ENCODE data around the gene SART3.

The SART3 gene

DNA sequence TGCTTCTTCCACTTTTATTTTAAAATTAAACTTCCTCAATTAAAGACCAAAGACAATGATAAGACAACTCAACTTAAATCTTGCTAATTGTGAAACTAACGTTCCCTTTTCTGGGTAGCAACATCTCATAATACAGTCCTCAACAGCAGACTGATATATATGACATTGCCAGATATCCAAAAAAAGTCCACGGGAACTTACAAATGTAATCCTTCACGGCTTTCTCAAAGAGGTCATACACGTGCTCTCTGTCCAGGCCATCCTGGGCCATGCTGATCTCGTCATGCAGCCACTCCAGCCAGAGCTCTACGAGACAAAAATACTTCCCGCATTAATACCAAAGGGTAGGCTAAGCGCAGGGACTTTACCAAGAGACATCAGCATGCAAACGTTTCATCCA is 13.3 kb downstream of the SART3 start:
- H3K27ac ChIP-seq (ENCODE audit: low read length): no peak overlapping the region

DNA sequence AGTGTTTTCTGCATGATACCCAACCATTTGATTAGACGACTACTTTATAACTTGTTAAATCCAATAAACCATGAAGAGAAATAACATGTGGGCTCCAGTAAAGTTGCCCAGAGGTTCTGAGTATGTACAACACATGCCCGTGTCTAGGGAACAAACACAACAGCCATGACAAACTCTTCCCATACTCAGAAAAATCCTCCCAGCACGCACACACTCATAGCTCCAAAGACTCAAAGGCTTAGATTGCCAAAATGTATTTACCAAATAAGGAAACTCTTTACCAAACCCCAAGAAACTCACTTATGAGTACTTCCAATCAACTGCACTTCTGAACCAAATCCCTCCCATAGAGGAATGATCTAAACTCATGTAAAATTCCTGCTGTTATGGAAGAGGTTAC is 17.3 kb downstream of the SART3 start:
- Histone ChIP-seq H3K27me3 (ENCODE audit: insufficient read depth, low read length) (no peaks in the 10 kb centered on the region), H3K9ac (ENCODE audit: low read depth, low read length) (no peak overlapping the region), H3K9me3 (ENCODE audit: insufficient read depth, low read depth, low read length) (no peaks in the 10 kb centered on the region), H3K36me3 (ENCODE audit: insufficient read depth, low read depth, low read length) (peaks cover 81% of the 10 kb centered on the region), H3K27ac (ENCODE audit: low read length) (no peak overlapping the region), H3K4me3 (ENCODE audit: low read length) (no peak overlapping the region), H3K4me1 (ENCODE audit: insufficient read depth, low read length) (no peaks in the 10 kb centered on the region)

More for the DNA sequence above, 13.3 kb downstream of the SART3 start:
- H3K27me3 ChIP-seq (ENCODE audit: insufficient read depth, low read length): no peaks in the 10 kb centered on the region
- H3K9me3 ChIP-seq (ENCODE audit: insufficient read depth, low read depth, low read length): no peaks in the 10 kb centered on the region
- H3K36me3 ChIP-seq (ENCODE audit: insufficient read depth, low read depth, low read length): peaks cover 70% of the 10 kb centered on the region
- no peak overlapping the region for H3K9ac ChIP-seq (ENCODE audit: low read depth, low read length)
- H3K4me3 ChIP-seq (ENCODE audit: low read length): no peak overlapping the region
- H3K4me1 ChIP-seq (ENCODE audit: insufficient read depth, low read length): no peaks in the 10 kb centered on the region; the same call in 1 of the 2 replicates

DNA sequence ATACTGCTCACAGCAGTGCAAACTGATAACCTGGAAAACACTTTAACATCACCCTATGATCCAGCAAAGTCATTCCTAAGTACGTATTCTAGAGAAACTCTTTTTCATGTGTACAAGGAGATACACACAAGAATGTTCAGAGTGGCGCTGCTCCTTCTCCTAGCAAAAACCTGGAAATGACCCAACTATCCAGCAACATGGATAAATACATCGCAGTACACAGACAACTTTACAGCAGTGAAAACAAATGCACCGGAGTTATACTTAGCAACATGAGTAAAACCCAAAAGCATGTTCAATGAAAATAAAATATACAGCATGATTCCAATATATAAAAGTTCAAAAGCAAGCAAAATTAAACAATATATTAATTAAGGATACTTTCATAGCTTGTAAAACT is 18.7 kb downstream of the SART3 start:
- H3K9ac ChIP-seq (ENCODE audit: low read depth, low read length): no peak overlapping the region
- H3K27me3 ChIP-seq (ENCODE audit: insufficient read depth, low read length): no peaks in the 10 kb centered on the region
- H3K4me1 ChIP-seq (ENCODE audit: insufficient read depth, low read length): no peaks in the 10 kb centered on the region
- H3K4me3 ChIP-seq (ENCODE audit: low read length): no peak overlapping the region
- H3K36me3 ChIP-seq (ENCODE audit: insufficient read depth, low read depth, low read length): peaks cover 81% of the 10 kb centered on the region
- no peak overlapping the region for H3K27ac ChIP-seq (ENCODE audit: low read length)
- no peaks in the 10 kb centered on the region for H3K9me3 ChIP-seq (ENCODE audit: insufficient read depth, low read depth, low read length)

DNA sequence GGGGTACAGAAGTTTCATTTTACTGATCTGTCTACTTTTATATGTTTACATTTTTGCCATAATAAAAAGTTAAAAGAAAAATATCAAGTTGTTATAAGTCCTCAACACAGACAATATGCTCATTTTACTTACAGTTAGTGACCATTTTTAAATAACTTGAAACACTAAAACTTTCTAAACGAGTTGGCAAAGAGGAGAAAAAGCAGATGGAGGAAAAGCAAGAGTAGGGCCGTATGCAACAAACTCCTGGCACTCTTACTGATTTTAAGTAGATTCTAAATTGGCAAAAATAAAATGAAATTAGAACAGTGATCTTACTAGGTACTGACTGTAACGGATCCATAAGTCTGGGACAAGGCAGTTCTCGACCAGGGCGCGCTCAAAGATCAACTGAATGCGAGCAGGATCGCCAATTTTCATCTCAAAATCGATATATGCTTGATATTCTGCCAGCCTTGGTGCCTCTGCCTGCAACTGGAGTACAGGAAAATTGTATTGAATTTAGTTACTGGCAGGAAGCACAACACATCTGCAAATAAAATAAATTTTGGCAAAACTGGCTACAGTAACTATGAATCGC is 22.3 kb downstream of the SART3 start:
- no peaks in the 10 kb centered on the region for H3K27me3 ChIP-seq (ENCODE audit: insufficient read depth, low read length)
- H3K9me3 ChIP-seq (ENCODE audit: insufficient read depth, low read depth, low read length): no peaks in the 10 kb centered on the region
- H3K4me3 ChIP-seq (ENCODE audit: low read length): no peak overlapping the region
- peaks cover 82% of the 10 kb centered on the region for H3K36me3 ChIP-seq (ENCODE audit: insufficient read depth, low read depth, low read length)
- H3K9ac ChIP-seq (ENCODE audit: low read depth, low read length): no peak overlapping the region
- H3K4me1 ChIP-seq (ENCODE audit: insufficient read depth, low read length): no peaks in the 10 kb centered on the region
- H3K27ac ChIP-seq (ENCODE audit: low read length): no peak overlapping the region

DNA sequence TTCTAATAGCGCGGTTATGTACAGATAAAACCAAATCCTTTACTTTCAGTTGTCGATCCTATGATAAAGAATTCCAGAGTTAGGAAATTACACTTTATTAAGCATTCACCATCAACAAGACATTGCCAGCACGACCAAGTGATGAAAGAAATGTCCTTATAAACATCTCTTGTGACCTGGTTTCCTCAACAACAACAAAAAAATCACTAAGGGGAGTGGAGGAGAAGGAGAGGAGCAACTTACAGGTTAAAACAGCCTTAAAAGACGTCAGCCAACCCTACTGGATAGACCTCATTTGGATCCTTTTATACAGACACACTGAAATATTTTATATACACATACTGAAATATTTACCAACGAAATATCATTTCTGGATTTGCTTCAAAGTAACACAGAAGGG is 22.8 kb downstream of the SART3 start:
- peaks cover 82% of the 10 kb centered on the region for H3K36me3 ChIP-seq (ENCODE audit: insufficient read depth, low read depth, low read length)
- H3K27ac ChIP-seq (ENCODE audit: low read length): no peak overlapping the region
- H3K9me3 ChIP-seq (ENCODE audit: insufficient read depth, low read depth, low read length): no peaks in the 10 kb centered on the region
- no peak overlapping the region for H3K9ac ChIP-seq (ENCODE audit: low read depth, low read length)
- H3K4me3 ChIP-seq (ENCODE audit: low read length): no peak overlapping the region
- no peaks in the 10 kb centered on the region for H3K27me3 ChIP-seq (ENCODE audit: insufficient read depth, low read length)
- H3K4me1 ChIP-seq (ENCODE audit: insufficient read depth, low read length): no peaks in the 10 kb centered on the region

DNA sequence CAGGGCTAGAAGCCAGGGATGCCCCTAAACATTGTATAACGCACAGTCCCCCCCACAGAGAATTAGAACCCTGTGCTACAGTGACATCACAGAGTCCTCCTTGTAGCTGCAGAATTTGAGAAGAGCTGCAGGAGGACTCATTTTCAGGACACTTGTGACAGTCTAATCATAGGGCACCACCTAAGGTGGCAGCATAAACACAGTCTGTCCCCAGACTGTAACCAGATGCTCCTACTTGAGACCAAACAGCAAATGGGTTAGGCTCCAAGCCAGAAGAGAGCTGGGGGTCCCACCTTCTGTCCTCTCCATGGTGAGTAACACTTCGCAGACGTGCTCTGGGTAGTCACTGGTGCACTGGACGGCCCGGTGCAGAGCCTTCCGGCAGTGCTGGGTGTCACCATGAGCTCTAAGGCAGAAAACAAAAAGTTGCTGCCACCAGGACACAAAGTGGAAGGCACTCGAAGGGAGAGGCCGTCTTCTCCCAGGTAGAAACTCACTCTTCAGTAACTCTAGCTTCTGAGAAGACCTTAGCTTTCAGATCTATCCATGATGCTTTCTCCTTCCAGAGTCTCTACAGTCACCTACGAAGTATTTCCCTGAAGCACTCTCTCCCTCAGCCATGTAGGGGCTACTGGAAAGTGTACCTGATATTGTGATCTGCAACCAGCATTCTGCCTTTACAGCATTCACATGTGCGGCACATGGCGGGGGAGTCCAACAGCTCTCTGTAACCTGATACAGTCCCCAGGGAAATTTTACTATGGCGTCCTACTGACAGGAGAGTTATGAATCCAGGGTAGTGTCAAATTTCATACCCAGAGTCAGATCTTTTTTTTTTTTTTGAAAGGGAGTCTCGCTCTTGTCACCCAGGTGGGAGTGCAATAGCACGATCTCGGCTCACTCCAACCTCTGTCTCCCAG is 28.8 kb downstream of the SART3 start:
- Histone ChIP-seq H3K4me3 (ENCODE audit: low read length) (no peak overlapping the region), H3K36me3 (ENCODE audit: insufficient read depth, low read depth, low read length) (peaks cover 98% of the 10 kb centered on the region), H3K9me3 (ENCODE audit: insufficient read depth, low read depth, low read length) (no peaks in the 10 kb centered on the region), H3K27me3 (ENCODE audit: insufficient read depth, low read length) (no peaks in the 10 kb centered on the region), H3K4me1 (ENCODE audit: insufficient read depth, low read length) (no peaks in the 10 kb centered on the region), H3K27ac (ENCODE audit: low read length) (no peak overlapping the region), H3K9ac (ENCODE audit: low read depth, low read length) (no peak overlapping the region)

DNA sequence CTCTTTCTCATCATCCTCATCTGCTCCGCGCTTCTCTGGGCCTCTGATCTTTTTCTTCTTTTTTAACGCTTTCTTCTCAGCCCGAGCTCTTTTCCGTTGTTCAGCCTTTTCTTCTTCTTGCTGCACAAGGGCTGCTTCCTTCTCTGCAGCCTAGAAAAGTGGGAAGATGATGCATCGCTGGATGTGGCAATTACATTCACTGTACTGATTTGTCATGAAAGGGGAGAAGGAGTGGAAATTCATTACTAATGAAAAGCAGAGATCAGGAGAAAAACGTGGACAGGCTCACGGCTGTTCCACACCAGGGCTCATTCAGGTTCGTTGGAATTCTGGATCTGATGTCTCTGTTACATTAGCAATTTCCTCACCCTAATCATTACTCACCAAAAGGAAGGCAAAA is 30.8 kb downstream of the SART3 start:
- H3K27ac ChIP-seq (ENCODE audit: low read length): no peak overlapping the region
- H3K4me3 ChIP-seq (ENCODE audit: low read length): no peak overlapping the region
- peaks cover 98% of the 10 kb centered on the region for H3K36me3 ChIP-seq (ENCODE audit: insufficient read depth, low read depth, low read length)
- H3K4me1 ChIP-seq (ENCODE audit: insufficient read depth, low read length): no peaks in the 10 kb centered on the region
- H3K27me3 ChIP-seq (ENCODE audit: insufficient read depth, low read length): no peaks in the 10 kb centered on the region
- H3K9me3 ChIP-seq (ENCODE audit: insufficient read depth, low read depth, low read length): no peaks in the 10 kb centered on the region
- no peak overlapping the region for H3K9ac ChIP-seq (ENCODE audit: low read depth, low read length)

DNA sequence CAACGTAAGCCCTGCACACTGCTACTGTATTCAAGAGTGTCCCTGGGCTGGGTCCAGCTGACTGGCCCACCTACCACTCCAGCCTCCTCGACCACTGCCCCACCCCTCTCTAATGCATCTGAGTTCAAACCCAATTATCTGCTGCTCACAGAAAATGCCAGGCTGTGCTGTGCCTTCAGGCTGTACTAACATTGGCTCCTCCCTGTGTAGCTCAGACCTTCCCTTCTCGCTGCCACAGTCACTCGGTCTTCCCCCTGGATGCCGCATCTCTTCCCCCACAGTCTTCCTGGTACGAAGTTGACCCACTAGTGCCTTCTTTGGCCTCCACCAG is 33.8 kb downstream of the SART3 start:
- H3K36me3 ChIP-seq (ENCODE audit: insufficient read depth, low read depth, low read length): peaks cover 99% of the 10 kb centered on the region
- no peak overlapping the region for H3K4me3 ChIP-seq (ENCODE audit: low read length)
- H3K4me1 ChIP-seq (ENCODE audit: insufficient read depth, low read length): no peaks in the 10 kb centered on the region
- no peaks in the 10 kb centered on the region for H3K9me3 ChIP-seq (ENCODE audit: insufficient read depth, low read depth, low read length)
- H3K9ac ChIP-seq (ENCODE audit: low read depth, low read length): no peak overlapping the region
- H3K27me3 ChIP-seq (ENCODE audit: insufficient read depth, low read length): no peaks in the 10 kb centered on the region
- H3K27ac ChIP-seq (ENCODE audit: low read length): no peak overlapping the region

DNA sequence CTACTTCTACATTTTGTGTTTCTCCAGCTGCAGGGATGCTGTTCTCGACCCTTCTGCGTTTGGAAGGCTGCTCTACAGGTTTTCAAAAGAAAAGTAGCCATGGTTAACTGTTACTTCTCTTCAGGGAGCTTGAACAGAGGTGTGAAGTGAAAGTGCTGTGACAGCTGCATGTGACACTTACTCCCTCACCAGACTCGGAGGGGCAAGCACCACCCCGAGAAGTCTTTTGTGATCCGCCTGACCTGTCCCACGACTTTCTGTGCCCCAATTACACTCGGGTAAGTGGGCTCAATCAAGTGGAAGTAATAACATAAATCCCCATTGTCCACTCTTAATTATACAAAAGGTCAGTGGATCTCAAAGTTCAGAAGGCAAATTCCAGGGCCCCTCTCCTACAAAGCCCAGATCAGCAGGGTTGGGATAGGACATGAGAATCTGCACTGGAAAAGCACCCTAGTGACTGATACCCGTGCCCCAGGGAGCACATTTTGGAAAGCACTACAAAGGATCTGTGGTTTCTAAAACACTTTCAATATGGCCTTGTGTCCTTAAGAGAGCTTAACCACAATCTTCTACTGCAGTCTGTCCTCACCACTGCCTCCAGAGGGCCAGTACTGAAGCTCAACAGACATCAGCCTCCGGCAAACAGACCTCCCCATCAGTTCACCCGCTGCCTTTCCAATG is 34.3 kb downstream of the SART3 start:
- Histone ChIP-seq H3K27ac (ENCODE audit: low read length) (no peak overlapping the region), H3K4me1 (ENCODE audit: insufficient read depth, low read length) (no peaks in the 10 kb centered on the region), H3K27me3 (ENCODE audit: insufficient read depth, low read length) (no peaks in the 10 kb centered on the region), H3K9ac (ENCODE audit: low read depth, low read length) (no peak overlapping the region), H3K9me3 (ENCODE audit: insufficient read depth, low read depth, low read length) (no peaks in the 10 kb centered on the region), H3K36me3 (ENCODE audit: insufficient read depth, low read depth, low read length) (peaks cover 99% of the 10 kb centered on the region), H3K4me3 (ENCODE audit: low read length) (no peak overlapping the region)

DNA sequence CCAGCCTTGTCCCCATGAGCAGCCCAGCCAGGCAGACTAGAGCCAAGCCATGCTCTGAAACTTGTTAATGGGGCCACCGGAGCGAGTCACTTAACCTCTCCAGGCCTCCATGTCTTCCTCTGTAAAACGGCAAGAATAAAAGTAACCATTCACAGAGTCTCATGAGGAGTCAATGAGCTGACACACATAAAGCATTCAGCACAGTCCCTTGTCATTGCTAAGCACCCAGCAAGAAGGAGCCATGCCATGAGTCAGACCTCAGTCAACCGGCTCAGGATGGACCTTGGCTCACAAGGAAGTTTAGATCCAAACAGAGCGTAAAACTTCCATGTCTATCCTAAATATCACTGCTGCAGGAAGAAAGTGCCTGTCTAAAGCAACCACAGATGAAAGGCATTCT is 35.3 kb downstream of the SART3 start:
- H3K9me3 ChIP-seq (ENCODE audit: insufficient read depth, low read depth, low read length): no peaks in the 10 kb centered on the region
- H3K27ac ChIP-seq (ENCODE audit: low read length): no peak overlapping the region
- no peak overlapping the region for H3K4me3 ChIP-seq (ENCODE audit: low read length)
- peaks cover 99% of the 10 kb centered on the region for H3K36me3 ChIP-seq (ENCODE audit: insufficient read depth, low read depth, low read length)
- no peak overlapping the region for H3K9ac ChIP-seq (ENCODE audit: low read depth, low read length)
- H3K4me1 ChIP-seq (ENCODE audit: insufficient read depth, low read length): no peaks in the 10 kb centered on the region
- H3K27me3 ChIP-seq (ENCODE audit: insufficient read depth, low read length): no peaks in the 10 kb centered on the region

DNA sequence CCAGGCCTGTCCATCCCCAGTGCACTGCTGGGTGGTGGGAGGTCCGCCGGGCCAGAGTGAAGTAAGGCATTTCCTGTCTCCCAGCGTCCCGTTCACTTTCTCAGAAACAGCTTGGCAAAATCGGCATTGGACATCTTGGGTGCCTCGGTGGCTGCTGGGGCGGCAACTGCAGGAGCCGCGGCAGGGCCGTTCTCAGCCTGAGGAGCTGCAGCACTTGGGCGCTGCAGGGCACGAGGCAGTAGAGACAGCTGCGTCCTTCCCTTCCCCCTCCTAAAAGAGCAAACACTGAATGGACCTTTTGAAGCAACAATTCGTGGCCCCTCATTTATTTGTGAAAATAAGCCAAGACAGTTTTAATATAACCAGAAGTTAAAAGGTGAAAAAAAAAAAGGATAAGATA is 37.6 kb downstream of the SART3 start:
- H3K4me3 ChIP-seq (ENCODE audit: low read length): no peak overlapping the region
- H3K4me1 ChIP-seq (ENCODE audit: insufficient read depth, low read length): no peaks in the 10 kb centered on the region
- H3K9me3 ChIP-seq (ENCODE audit: insufficient read depth, low read depth, low read length): no peaks in the 10 kb centered on the region
- H3K27me3 ChIP-seq (ENCODE audit: insufficient read depth, low read length): no peaks in the 10 kb centered on the region
- H3K27ac ChIP-seq (ENCODE audit: low read length): no peak overlapping the region
- H3K9ac ChIP-seq (ENCODE audit: low read depth, low read length): no peak overlapping the region
- H3K36me3 ChIP-seq (ENCODE audit: insufficient read depth, low read depth, low read length): peaks cover 100% of the 10 kb centered on the region

DNA sequence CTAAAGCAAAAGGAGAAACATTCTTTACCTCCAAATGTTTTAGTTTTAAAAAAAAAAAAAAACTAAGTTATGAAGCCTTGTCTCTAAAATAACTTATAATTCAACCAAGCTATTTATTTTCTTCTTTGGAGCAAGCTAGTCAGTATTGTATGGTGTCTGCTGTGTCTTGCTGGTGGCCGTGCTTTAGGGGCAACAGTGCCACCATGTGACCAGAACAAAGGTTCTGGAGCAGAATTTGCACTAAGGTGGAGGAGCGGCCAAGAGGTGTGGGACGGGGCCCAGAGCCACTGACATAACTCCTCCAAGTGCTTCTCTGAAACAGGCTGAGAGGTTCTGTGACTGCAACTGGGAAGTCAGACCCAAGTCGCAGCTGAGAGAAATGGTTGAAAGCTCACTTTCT is 41.4 kb downstream of the SART3 start:
- Histone ChIP-seq H3K27ac (ENCODE audit: low read length) (no peak overlapping the region), H3K36me3 (ENCODE audit: insufficient read depth, low read depth, low read length) (peaks cover 75% of the 10 kb centered on the region), H3K27me3 (ENCODE audit: insufficient read depth, low read length) (no peaks in the 10 kb centered on the region), H3K4me1 (ENCODE audit: insufficient read depth, low read length) (peaks cover 4% of the 10 kb centered on the region; the same call in 1 of the 2 replicates), H3K9ac (ENCODE audit: low read depth, low read length) (no peak overlapping the region), H3K4me3 (ENCODE audit: low read length) (no peak overlapping the region), H3K9me3 (ENCODE audit: insufficient read depth, low read depth, low read length) (no peaks in the 10 kb centered on the region)
